ENCODE measurements around the gene STBD1. TPM values are rescaled to one million over a fixed set of nuclear protein-coding genes. Genes with fewer than 3 reads are reported as not detected.
A peak's percentile ranks its signal among the peaks of the same experiment; 100 is the strongest.

The STBD1 gene
- total RNA-seq = 4.5 and 7.8 TPM in 2 replicates

GRCh38 chr4:76305971-76306881 is at the start of gene STBD1:
TSS of gene STBD1 (plus strand) at chr4:76306733. CDS start at chr4:76306770, 37 bp downstream.
- DNase-seq (ENCODE audit: low read depth) = no peak
- no peak for TF ChIP-seq CTCF (conservative IDR thresholded peaks at IDR 0.05; ENCODE audit: low read depth, low read length)

GRCh38 chr4:76256968-76257367 is 49.6 kb upstream of the STBD1 start:
- no peak for TF ChIP-seq CTCF (conservative IDR thresholded peaks at IDR 0.05; ENCODE audit: low read depth, low read length)
- no peak for DNase-seq (ENCODE audit: low read depth)
- no peak overlapping the region for H3K4me3 ChIP-seq (ENCODE audit: low read depth, low read length)

More at GRCh38 chr4:76305971-76306881, at the start of gene STBD1:
- H3K4me3 ChIP-seq (ENCODE audit: low read depth, low read length) = peak within 1 kb of the TSS; percentile 89

- H3K4me3 ChIP-seq (ENCODE audit: low read depth, low read length) = no peak overlapping the region
- TF ChIP-seq CTCF (conservative IDR thresholded peaks at IDR 0.05; ENCODE audit: low read depth, low read length) = no peak
- DNase-seq (ENCODE audit: low read depth) = no peak
Observed at GRCh38 chr4:76257824-76258223, 48.7 kb upstream of the STBD1 start.

GRCh38 chr4:76260571-76260970 is 46.0 kb upstream of the STBD1 start:
- no peak for DNase-seq (ENCODE audit: low read depth)
- H3K4me3 ChIP-seq (ENCODE audit: low read depth, low read length) = no peak overlapping the region
- TF ChIP-seq CTCF (conservative IDR thresholded peaks at IDR 0.05; ENCODE audit: low read depth, low read length) = no peak

GRCh38 chr4:76265631-76266218 is 40.8 kb upstream of the STBD1 start:
- no peak for DNase-seq (ENCODE audit: low read depth)
- TF ChIP-seq CTCF (conservative IDR thresholded peaks at IDR 0.05; ENCODE audit: low read depth, low read length) = no peak
- H3K4me3 ChIP-seq (ENCODE audit: low read depth, low read length) = no peak overlapping the region

GRCh38 chr4:76266627-76267026 is 39.9 kb upstream of the STBD1 start:
- no peak for DNase-seq (ENCODE audit: low read depth)
- TF ChIP-seq CTCF (conservative IDR thresholded peaks at IDR 0.05; ENCODE audit: low read depth, low read length) = no peak
- no peak overlapping the region for H3K4me3 ChIP-seq (ENCODE audit: low read depth, low read length)

All from epithelial cell of proximal tubule (primary cell).